Mesendoderm (in vitro differentiated cells): ENCODE results near the gene ARHGAP28.

Source experiments
- DNase-seq: peaks from one replicate; pipeline ENCODE4 v3.0.0; 2013
- H2AK5ac ChIP-seq: 2 replicates; pipeline ENCODE4 v1.6.1; 2013; ENCODE audit warnings: low read length, inconsistent platforms
- H2BK120ac ChIP-seq: 2 replicates; pipeline ENCODE4 v1.6.1; 2013; ENCODE audit warnings: low read depth, mild to moderate bottlenecking, low read length, moderate library complexity, mixed read lengths
- H2BK15ac ChIP-seq: replicated peaks from 2 replicates; pipeline ENCODE4 v1.6.1; 2013; ENCODE audit warnings: low read depth, mild to moderate bottlenecking, moderate library complexity
- H2BK5ac ChIP-seq: 2 replicates; pipeline ENCODE4 v1.6.1; 2013; ENCODE audit warnings: low read length, inconsistent platforms
- H3K18ac ChIP-seq: 2 replicates; pipeline ENCODE4 v1.6.1; 2013; ENCODE audit warnings: mild to moderate bottlenecking, low read length, mixed read lengths
- H3K23ac ChIP-seq: one replicate; pipeline ENCODE4 v1.6.1; 2013; ENCODE audit warnings: low read length
- H3K27ac ChIP-seq: 2 replicates; pipeline ENCODE4 v1.5.1; 2013; ENCODE audit warnings: low read depth, mild to moderate bottlenecking, inconsistent platforms, low read length, moderate library complexity
- H3K27me3 ChIP-seq: 2 replicates; pipeline ENCODE4 v1.6.1; 2013; ENCODE audit warnings: low read length, control low read depth, mild to moderate bottlenecking, inconsistent platforms; ENCODE audit not compliant: insufficient read depth, poor library complexity
- H3K36me3 ChIP-seq: 2 replicates; pipeline ENCODE4 v1.6.1; 2013; ENCODE audit warnings: low read length, inconsistent platforms; ENCODE audit not compliant: control insufficient read depth, insufficient read depth
- H3K4ac ChIP-seq: one replicate; pipeline ENCODE4 v1.6.1; 2013; ENCODE audit warnings: low read depth, mild to moderate bottlenecking, low read length, moderate library complexity
- H3K4me1 ChIP-seq: 2 replicates; pipeline ENCODE4 v1.6.1; 2013; ENCODE audit warnings: low read depth, low read length, inconsistent platforms; ENCODE audit not compliant: control insufficient read depth
- H3K4me2 ChIP-seq: 2 replicates; pipeline ENCODE4 v1.6.1; 2013; ENCODE audit warnings: low read length
- H3K4me3 ChIP-seq: 2 replicates; pipeline ENCODE4 v1.5.1; 2013; ENCODE audit warnings: mild to moderate bottlenecking, low read length
- H3K56ac ChIP-seq: one replicate; pipeline ENCODE4 v1.6.1; 2013; ENCODE audit warnings: low read length
- H3K79me1 ChIP-seq: 2 replicates; pipeline ENCODE4 v1.6.1; 2013; ENCODE audit warnings: low read length, inconsistent platforms
- H3K79me2 ChIP-seq: 2 replicates; pipeline ENCODE4 v1.6.1; 2013; ENCODE audit warnings: mild to moderate bottlenecking, low read length; ENCODE audit not compliant: control insufficient read depth, insufficient read depth
- H3K9ac ChIP-seq: 2 replicates; pipeline ENCODE4 v1.6.1; 2013; ENCODE audit warnings: low read length, inconsistent platforms
- H4K5ac ChIP-seq: one replicate; pipeline ENCODE4 v1.6.1; 2013; ENCODE audit warnings: low read length
- H4K8ac ChIP-seq: one replicate; pipeline ENCODE4 v1.6.1; 2013; ENCODE audit warnings: low read depth, mild to moderate bottlenecking, control low read depth, low read length, moderate library complexity
- WGBS: extraction: QIAGEN DNeasy Blood & Tissue Kit; methylation state at CpG from one replicate; pipeline ENCODE4 v1.1.7; 2013; ENCODE audit warnings: low lambda C conversion rate, missing lambda C conversion rate; ENCODE audit not compliant: insufficient coverage; ENCODE audit errors: extremely low coverage; 5-methylcytosine and 5-hydroxymethylcytosine counted together

The ARHGAP28 gene

DNA sequence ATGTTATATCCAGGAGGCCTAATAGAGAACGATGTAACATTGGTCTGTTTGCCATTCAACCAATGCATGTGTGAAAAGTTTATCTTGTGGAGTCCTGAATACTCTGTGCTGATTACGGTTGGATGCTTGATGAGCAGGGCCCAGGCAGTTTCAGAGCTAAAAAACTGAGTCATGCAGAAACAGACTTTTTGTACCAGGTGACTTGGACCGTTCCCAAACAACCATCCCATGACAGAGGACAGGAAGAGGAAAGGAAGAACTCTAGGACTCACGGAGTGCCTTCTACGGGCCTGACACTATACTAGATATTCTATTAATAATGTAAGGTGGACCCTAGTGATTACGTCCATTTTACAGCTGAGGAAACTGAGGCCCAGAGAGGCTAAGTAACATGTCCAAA, 142.1 kb downstream of the ARHGAP28 start:
- Histone ChIP-seq H3K79me1 (no peaks in the 10 kb centered on the region), H3K27me3 (no peaks in the 10 kb centered on the region), H3K9ac (no peak overlapping the region), H3K23ac (no peak overlapping the region), H3K18ac (no peak overlapping the region), H2AK5ac (no peak overlapping the region), H3K36me3 (no peaks in the 10 kb centered on the region), H3K56ac (no peak overlapping the region), H2BK120ac (no peak overlapping the region), H3K79me2 (no peaks in the 10 kb centered on the region), H3K4me3 (no peak overlapping the region), H3K27ac (no peak overlapping the region), H3K4me1 (no peaks in the 10 kb centered on the region), H3K4me2 (no peak overlapping the region), H4K8ac (no peak overlapping the region), H3K4ac (no peak overlapping the region), H2BK15ac (no peak overlapping the region), H4K5ac (no peak overlapping the region), H2BK5ac (no peak overlapping the region)
- no peak for DNase-seq
- no CpG with 5 or more reads among the region's 6 CpGs for WGBS

DNA sequence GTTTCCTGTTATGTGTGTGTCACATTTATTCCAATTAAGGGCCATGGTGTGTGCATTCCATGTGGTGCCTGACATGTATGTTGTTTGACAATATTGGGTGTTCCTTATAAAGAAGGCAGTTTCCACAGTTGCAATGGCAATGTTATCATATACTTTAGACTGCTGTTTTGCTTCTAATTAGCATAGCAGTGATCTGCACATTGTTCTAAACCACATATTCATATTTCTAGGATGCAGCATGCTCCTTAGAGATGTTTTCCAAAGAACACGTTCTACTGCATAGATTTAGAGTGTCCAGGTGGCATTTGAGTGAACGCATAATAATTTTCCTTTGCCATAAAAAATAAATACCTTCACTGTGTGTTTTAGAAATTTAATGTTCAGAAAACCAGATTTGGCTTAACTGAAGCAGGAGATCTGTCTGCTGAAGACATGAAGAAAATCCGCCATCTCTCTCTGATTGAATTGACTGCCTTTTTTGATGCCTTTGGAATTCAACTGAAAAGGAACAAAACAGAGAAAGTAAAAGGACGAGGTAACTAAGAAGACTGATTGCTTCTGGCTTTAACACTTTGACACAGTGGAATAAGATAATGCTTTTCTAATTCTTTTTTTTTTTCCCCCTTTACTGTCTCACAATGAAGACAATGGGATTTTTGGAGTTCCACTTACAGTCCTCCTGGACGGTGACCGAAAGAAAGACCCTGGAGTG, 143.7 kb downstream of the ARHGAP28 start:
- H3K27me3 ChIP-seq, result no peaks in the 10 kb centered on the region
- H3K27ac ChIP-seq, result no peak overlapping the region
- no peak overlapping the region for H3K9ac ChIP-seq
- no peak overlapping the region for H3K4ac ChIP-seq
- H2BK5ac ChIP-seq, result no peak overlapping the region
- H3K4me1 ChIP-seq, result no peaks in the 10 kb centered on the region
- no peak overlapping the region for H4K8ac ChIP-seq
- no peak overlapping the region for H4K5ac ChIP-seq
- no peaks in the 10 kb centered on the region for H3K79me2 ChIP-seq
- no peak overlapping the region for H3K4me2 ChIP-seq
- H2BK15ac ChIP-seq, result no peak overlapping the region
- WGBS, result no CpG with 5 or more reads among the region's 6 CpGs
- no peaks in the 10 kb centered on the region for H3K79me1 ChIP-seq
- no peak overlapping the region for H3K56ac ChIP-seq
- H3K23ac ChIP-seq, result no peak overlapping the region
- no peak overlapping the region for H2AK5ac ChIP-seq
- H3K36me3 ChIP-seq, result no peaks in the 10 kb centered on the region
- no peak overlapping the region for H2BK120ac ChIP-seq
- H3K18ac ChIP-seq, result no peak overlapping the region
- H3K4me3 ChIP-seq, result no peak overlapping the region
- no peak for DNase-seq

DNA sequence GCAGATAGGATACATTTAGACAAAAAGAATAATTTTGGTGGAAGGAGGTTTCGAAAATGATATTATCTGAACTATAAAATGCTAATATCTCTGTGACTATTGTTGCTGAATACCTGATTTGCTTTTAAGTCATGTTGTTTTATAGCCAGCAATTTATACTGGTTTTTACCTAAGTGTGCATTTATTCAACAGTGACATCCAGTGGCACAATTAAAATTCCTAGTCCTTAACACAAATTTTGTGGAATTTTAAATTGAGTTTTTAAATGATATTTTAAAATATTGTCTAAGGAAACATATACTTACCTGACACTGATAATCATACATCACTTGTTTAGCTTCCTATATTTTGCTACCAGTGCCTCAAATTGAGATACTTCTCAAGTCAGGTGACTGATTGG, 144.8 kb downstream of the ARHGAP28 start:
- Histone ChIP-seq H3K56ac (no peak overlapping the region), H3K4me3 (no peak overlapping the region), H3K4me2 (no peak overlapping the region), H4K5ac (no peak overlapping the region), H3K23ac (no peak overlapping the region), H3K36me3 (no peaks in the 10 kb centered on the region), H3K4me1 (no peaks in the 10 kb centered on the region), H3K79me2 (no peaks in the 10 kb centered on the region), H2AK5ac (no peak overlapping the region), H3K9ac (no peak overlapping the region), H3K18ac (no peak overlapping the region), H4K8ac (no peak overlapping the region), H3K27me3 (no peaks in the 10 kb centered on the region), H2BK120ac (no peak overlapping the region), H3K27ac (no peak overlapping the region), H3K4ac (no peak overlapping the region), H2BK15ac (no peak overlapping the region), H3K79me1 (no peaks in the 10 kb centered on the region), H2BK5ac (no peak overlapping the region)
- no CpG with 5 or more reads among the region's 1 CpG for WGBS
- no peak for DNase-seq

DNA sequence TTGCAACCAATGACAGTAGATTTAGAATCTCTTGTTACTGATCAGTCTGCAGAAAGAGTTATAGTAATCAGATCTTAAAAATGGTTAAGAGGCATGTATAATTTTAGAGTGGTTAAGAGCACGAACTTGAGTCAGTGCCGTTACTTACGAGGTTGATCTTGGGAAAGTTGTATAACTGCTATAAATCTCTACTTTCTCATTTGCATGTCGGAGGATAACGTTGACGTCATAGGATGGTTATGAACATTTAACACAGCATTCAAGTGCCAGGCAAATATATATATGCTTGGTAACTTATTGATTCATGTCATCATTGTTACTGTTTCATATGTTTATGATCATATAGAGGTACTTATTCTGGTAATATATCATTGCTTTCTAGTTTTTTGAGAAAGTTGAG, 146.2 kb downstream of the ARHGAP28 start:
- no peak overlapping the region for H4K8ac ChIP-seq
- no peaks in the 10 kb centered on the region for H3K36me3 ChIP-seq
- H2BK5ac ChIP-seq, result no peak overlapping the region
- no peak for DNase-seq
- no CpG with 5 or more reads among the region's 6 CpGs for WGBS
- no peak overlapping the region for H3K27ac ChIP-seq
- H3K9ac ChIP-seq, result no peak overlapping the region
- no peak overlapping the region for H4K5ac ChIP-seq
- H3K56ac ChIP-seq, result no peak overlapping the region
- no peak overlapping the region for H3K4ac ChIP-seq
- H2BK15ac ChIP-seq, result no peak overlapping the region
- H3K27me3 ChIP-seq, result no peaks in the 10 kb centered on the region
- H2AK5ac ChIP-seq, result no peak overlapping the region
- no peaks in the 10 kb centered on the region for H3K79me1 ChIP-seq
- H3K4me3 ChIP-seq, result no peak overlapping the region
- no peaks in the 10 kb centered on the region for H3K79me2 ChIP-seq
- no peak overlapping the region for H3K18ac ChIP-seq
- H2BK120ac ChIP-seq, result no peak overlapping the region
- H3K4me2 ChIP-seq, result no peak overlapping the region
- H3K4me1 ChIP-seq, result peaks cover 5% of the 10 kb centered on the region
- H3K23ac ChIP-seq, result no peak overlapping the region

DNA sequence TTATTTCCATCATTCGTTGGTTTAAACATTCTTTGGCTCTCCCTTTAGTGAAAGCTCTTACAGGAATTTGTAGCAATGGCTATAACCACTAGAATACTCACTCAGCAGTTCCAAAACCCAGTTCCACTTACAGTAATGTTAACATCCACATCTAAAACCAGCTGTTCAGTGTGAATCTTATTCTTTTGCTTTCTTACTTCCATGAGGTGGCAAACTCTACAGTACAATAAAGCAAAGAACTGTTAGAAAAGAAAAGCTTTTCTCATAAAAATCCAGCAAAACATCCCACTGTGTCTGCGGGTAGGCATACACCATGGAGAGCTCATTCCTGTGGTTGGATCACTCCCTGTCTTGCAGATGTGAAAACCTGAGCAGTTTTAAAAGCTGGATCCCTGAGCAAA, 147.1 kb downstream of the ARHGAP28 start:
- H2AK5ac ChIP-seq, result no peak overlapping the region
- no peak overlapping the region for H3K18ac ChIP-seq
- H3K9ac ChIP-seq, result no peak overlapping the region
- no peak overlapping the region for H4K5ac ChIP-seq
- H3K56ac ChIP-seq, result no peak overlapping the region
- no peaks in the 10 kb centered on the region for H3K79me1 ChIP-seq
- DNase-seq, result no peak
- no peak overlapping the region for H2BK15ac ChIP-seq
- no peak overlapping the region for H2BK5ac ChIP-seq
- no peak overlapping the region for H3K4me3 ChIP-seq
- no peak overlapping the region for H3K4me2 ChIP-seq
- H3K4ac ChIP-seq, result no peak overlapping the region
- H3K4me1 ChIP-seq, result peaks cover 5% of the 10 kb centered on the region
- no peak overlapping the region for H3K27ac ChIP-seq
- H3K27me3 ChIP-seq, result no peaks in the 10 kb centered on the region
- H4K8ac ChIP-seq, result no peak overlapping the region
- H3K36me3 ChIP-seq, result no peaks in the 10 kb centered on the region
- H3K23ac ChIP-seq, result no peak overlapping the region
- no peaks in the 10 kb centered on the region for H3K79me2 ChIP-seq
- no CpG with 5 or more reads among the region's 2 CpGs for WGBS
- H2BK120ac ChIP-seq, result no peak overlapping the region

DNA sequence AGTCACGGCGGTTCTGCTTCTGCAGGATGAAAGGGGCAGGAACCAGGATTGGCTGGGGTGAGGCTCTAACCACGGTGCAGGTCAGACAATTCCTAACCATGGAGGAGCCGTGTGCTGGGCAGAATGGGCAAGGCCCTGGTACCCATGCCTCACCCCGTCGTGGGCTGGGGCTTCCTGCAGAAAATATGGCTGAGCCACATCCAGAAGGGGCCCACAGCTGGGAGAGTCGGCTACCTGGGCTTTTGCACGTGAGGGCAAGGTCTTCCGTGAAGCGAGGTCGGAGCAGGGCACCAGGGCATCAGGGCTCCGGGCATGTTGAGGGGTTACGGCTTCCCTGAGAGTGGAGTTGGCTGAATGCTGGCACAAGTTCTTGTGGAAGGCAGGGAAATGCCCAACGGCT, 147.8 kb downstream of the ARHGAP28 start:
- H3K79me2 ChIP-seq, result no peaks in the 10 kb centered on the region
- H3K56ac ChIP-seq, result no peak overlapping the region
- WGBS, result no CpG with 5 or more reads among the region's 14 CpGs
- no peak overlapping the region for H3K4ac ChIP-seq
- no peak overlapping the region for H3K4me2 ChIP-seq
- no peak overlapping the region for H2BK15ac ChIP-seq
- no peak overlapping the region for H3K23ac ChIP-seq
- no peaks in the 10 kb centered on the region for H3K79me1 ChIP-seq
- no peak for DNase-seq
- no peak overlapping the region for H4K8ac ChIP-seq
- no peak overlapping the region for H2BK120ac ChIP-seq
- no peaks in the 10 kb centered on the region for H3K27me3 ChIP-seq
- no peak overlapping the region for H2AK5ac ChIP-seq
- no peak overlapping the region for H4K5ac ChIP-seq
- H3K4me1 ChIP-seq, result peaks cover 5% of the 10 kb centered on the region
- H3K4me3 ChIP-seq, result no peak overlapping the region
- no peaks in the 10 kb centered on the region for H3K36me3 ChIP-seq
- no peak overlapping the region for H3K9ac ChIP-seq
- H2BK5ac ChIP-seq, result no peak overlapping the region
- no peak overlapping the region for H3K18ac ChIP-seq
- no peak overlapping the region for H3K27ac ChIP-seq
